AG10803 (cell line): ENCODE measurements around the gene SBNO1.
"Not testable (repeated sequence)": the region's sequence is repeated elsewhere in the genome, so short reads cannot be mapped to it uniquely, and the experiment has no call there.

ENCODE experiments used
- DNase-seq: peaks from one replicate; pipeline ENCODE4 v3.0.0; 2010; ENCODE audit warnings: low read depth
- H3K4me3 ChIP-seq: 2 replicates; pipeline ENCODE4 v1.5.1; 2011; ENCODE audit warnings: mild to moderate bottlenecking, low read length, control low read depth
- CTCF ChIP-seq: conservative IDR thresholded peaks from 2 replicates; pipeline ENCODE4 v1.5.1; 2011; ENCODE audit warnings: mild to moderate bottlenecking, low read length, control low read depth, inconsistent platforms

Gene SBNO1

GRCh38 chr12:123387508-123388176 is 23.0 kb upstream of the SBNO1 start:
- no peak for DNase-seq
- peak overlapping the region; percentile 71 for H3K4me3 ChIP-seq
- TF ChIP-seq CTCF, result no peak

DNA sequence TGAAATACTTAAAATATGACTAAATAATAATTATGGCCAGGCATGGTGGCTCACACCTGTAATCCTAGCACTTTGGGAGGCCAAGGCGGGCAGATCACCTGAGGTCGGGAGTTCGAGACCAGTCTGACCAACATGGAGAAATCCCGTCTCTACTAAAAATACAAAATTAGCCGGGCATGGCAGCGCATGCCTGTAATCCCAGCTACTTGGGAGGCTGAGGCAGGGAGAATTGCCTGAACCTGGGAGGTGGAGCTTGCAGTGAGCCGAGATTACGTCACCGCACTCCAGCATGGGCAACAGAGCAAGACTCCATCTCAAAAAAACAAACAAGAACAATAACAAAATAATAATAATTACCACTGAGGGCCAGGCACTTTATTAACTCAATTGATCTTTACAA is 20.9 kb upstream of the SBNO1 start:
- H3K4me3 ChIP-seq, DNase-seq: not testable (repeated sequence)

GRCh38 chr12:123384994-123385376 is 20.3 kb upstream of the SBNO1 start:
- DNase-seq, result peak; percentile 80
- H3K4me3 ChIP-seq, result peak overlapping the region; percentile 81
- TF ChIP-seq CTCF, result peak; percentile 36

GRCh38 chr12:123384318-123384993 is 19.8 kb upstream of the SBNO1 start:
- peak overlapping the region; percentile 81 for H3K4me3 ChIP-seq
- no peak for TF ChIP-seq CTCF
- no peak for DNase-seq

DNA sequence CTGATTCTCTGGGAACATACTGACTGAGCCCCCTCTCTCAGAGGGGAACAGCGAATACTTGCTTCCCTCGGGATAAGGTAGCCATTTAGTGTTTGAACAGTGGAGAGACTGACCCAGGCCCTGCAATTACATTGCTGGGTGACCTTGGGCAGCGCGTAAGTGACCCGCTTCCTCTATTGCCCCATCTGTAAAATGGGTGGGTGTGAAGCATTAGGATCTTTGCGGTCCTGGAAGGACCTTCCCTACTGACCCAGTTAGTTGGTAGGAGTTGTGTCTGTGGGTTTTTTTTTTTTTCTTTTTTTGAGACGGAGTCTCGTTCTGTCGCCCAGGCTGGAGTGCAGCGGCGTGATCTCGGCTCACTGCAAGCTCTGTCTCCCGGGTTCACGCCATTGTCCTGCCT is 18.0 kb upstream of the SBNO1 start:
- TF ChIP-seq CTCF, result no peak
- DNase-seq, result no peak
- H3K4me3 ChIP-seq, result no peak overlapping the region

DNA sequence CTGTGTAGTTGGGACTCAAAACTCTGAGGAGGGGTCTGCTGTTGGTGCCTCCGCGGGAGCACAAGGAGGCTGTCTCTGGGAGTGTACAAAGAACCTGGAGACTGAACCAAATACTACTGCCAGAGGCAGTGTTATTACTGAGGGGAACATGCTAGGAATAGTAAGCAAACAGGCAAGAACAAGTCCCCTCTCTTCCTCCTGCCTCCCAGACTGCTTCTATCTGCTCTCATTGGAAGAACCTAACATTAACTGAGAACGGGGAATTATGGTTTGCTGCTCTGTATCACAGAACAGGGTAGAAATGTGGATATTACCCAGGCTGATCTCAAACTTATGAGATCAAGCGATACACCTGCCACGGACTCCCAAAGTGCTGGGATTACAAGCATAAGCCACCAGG is 14.7 kb upstream of the SBNO1 start:
- DNase-seq, result no peak
- TF ChIP-seq CTCF, result no peak

GRCh38 chr12:123372415-123372814 is 7.8 kb upstream of the SBNO1 start:
- not testable (repeated sequence) for DNase-seq, H3K4me3 ChIP-seq

More for the DNA sequence above, 14.7 kb upstream of the SBNO1 start:
- no peak overlapping the region for H3K4me3 ChIP-seq

DNA sequence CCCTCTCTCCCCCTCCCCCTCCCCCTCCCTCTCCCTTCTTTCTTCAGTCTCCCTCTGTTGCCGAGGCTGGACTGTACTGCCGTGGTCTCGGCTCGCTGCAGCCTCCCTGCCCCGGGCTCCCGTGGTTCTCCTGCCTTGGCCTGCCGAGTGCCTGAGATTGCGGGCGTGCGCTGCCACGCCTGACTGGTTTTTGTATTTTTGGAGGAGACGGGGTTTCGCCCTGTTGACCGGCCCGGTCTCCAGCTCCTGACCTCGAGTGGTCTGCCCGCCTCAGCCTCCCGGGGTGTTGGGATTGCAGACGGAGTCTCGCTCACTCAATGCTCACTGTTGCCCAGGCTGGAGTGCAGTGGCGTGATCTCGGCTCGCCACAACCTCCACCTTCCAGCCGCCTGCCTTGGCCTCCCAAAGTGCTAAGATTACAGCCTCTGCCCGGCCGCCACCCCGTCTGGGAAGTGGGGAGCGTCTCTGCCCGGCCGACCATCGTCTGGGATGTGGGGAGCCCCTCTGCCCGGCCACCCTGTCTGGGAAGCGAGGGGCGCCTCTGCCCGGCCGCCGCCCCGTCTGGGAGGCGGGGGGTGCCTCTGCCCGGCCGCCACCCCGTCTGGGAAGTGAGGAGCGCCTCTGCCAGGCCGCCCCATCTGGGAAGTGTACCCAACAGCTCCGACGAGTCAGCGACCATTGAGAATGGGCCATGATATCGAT is 7.2 kb upstream of the SBNO1 start:
- H3K4me3 ChIP-seq, DNase-seq: not testable (repeated sequence)
